ENCODE results near the gene KAT6B.

GRCh38 chr10:75051308-75051707 is 224.9 kb downstream of the KAT6B start:
- TF ChIP-seq, protein P1, sequence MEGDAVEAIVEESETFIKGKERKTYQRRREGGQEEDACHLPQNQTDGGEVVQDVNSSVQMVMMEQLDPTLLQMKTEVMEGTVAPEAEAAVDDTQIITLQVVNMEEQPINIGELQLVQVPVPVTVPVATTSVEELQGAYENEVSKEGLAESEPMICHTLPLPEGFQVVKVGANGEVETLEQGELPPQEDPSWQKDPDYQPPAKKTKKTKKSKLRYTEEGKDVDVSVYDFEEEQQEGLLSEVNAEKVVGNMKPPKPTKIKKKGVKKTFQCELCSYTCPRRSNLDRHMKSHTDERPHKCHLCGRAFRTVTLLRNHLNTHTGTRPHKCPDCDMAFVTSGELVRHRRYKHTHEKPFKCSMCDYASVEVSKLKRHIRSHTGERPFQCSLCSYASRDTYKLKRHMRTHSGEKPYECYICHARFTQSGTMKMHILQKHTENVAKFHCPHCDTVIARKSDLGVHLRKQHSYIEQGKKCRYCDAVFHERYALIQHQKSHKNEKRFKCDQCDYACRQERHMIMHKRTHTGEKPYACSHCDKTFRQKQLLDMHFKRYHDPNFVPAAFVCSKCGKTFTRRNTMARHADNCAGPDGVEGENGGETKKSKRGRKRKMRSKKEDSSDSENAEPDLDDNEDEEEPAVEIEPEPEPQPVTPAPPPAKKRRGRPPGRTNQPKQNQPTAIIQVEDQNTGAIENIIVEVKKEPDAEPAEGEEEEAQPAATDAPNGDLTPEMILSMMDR (IDR thresholded peaks at IDR 0.05) = no peak
- no peak for TF ChIP-seq POLR2A (IDR thresholded peaks at IDR 0.05)

Measured in stomach (tissue), 4 donors.